Activated CD8-positive, alpha-beta T cell treated with anti-CD3 and anti-CD28 coated beads, Interleukin-2, amount 10 ng/mL, durations not matched to agents 7 days and 5 days (primary cell): Measurements from ENCODE around the gene VDR. TPM values are rescaled to one million over a fixed set of nuclear protein-coding genes. Genes with fewer than 3 reads are reported as not detected.
A peak's percentile ranks its signal among the peaks of the same experiment; 100 is the strongest.

Source experiments
- ATAC-seq: fragments of 150-1000 bp; cut with Tn5 transposase; one replicate; pipeline ENCODE4 v1.10.0; 2021; ENCODE audit warnings: moderate library complexity
- CTCF ChIA-PET: fragments of 350-600 bp; sonication (Branson Sonifier 250); formaldehyde crosslinking; loops from one replicate; lab custom pipeline; 2021; ENCODE audit warnings: antibody characterized with exemption; lab: Charles Lee
- POLR2A ChIA-PET: fragments of 350-600 bp; sonication (Branson Sonifier 250); formaldehyde crosslinking; loops from one replicate; lab custom pipeline; 2021; ENCODE audit warnings: antibody characterized with exemption; lab: Charles Lee
- DNase-seq: peaks from one replicate; pipeline ENCODE4 v3.0.0-alpha.2; 2020
- H3K27ac Mint-ChIP-seq: one replicate; pipeline ENCODE4 v1.8.0; 2021; ENCODE audit warnings: mild to moderate bottlenecking, mixed read lengths
- H3K27me3 Mint-ChIP-seq: one replicate; pipeline ENCODE4 v1.8.0; 2021; ENCODE audit warnings: low read depth, mixed read lengths
- H3K36me3 Mint-ChIP-seq: one replicate; pipeline ENCODE4 v1.8.0; 2021; ENCODE audit warnings: low read depth, mixed read lengths
- H3K4me1 Mint-ChIP-seq: one replicate; pipeline ENCODE4 v1.8.0; 2021; ENCODE audit warnings: low read depth, mixed read lengths
- H3K4me3 Mint-ChIP-seq: one replicate; pipeline ENCODE4 v1.8.0; 2021; ENCODE audit warnings: mild to moderate bottlenecking, mixed read lengths
- H3K9me3 Mint-ChIP-seq: one replicate; pipeline ENCODE4 v1.8.0; 2022; ENCODE audit warnings: mixed read lengths; ENCODE audit not compliant: insufficient read depth
- total RNA-seq, 2 experiments: library from RNA; stranded (reverse); gene quantifications; one replicate each; pipeline ENCODE4 v1.2.3, GENCODE V29; 2021

The VDR gene
- total RNA-seq, 2 experiments from 2014 or later, result 13.2 to 14.5 TPM

DNA sequence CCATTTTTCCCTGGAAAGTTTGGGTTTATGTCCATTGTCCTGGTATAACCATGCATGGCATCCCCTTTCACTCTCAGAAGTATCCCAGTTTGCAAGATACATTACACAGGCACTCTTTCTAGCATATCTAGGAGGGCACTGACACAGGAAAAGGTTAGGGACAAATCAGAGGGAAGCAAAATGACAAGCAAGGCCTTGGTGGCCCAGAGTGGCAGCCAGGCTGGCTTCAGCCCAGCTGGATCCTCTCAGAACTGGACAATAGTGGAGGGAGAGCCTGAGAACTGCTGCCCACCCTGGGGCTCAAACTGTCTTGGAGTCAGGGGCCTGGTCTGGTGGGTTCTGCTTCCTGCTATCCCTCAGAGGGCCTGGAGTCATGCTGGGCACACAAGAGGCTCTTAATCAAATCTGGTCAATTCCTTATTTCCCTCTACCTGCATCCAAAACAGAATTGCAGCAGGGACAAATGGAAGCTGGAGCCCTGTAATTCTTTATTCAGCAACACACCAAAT, 2.6 kb downstream of the VDR start:
- ChIA-PET CTCF (interaction anchor here (1.2 to 7.7 kb wide), 4 partner anchors 8 to 61 kb away, joined by 3 to 55 read pairs (median 5); partner anchors contain the start of gene TMEM106C), POLR2A (interaction anchor here (0.6 to 2.3 kb wide), 2 partner anchors 13 to 94 kb away, joined by 3 to 13 read pairs; no protein-coding TSS in a partner anchor)
- Mint-ChIP-seq H3K27ac (no peak overlapping the region), H3K4me3 (no peak overlapping the region), H3K4me1 (peaks cover 77% of the 10 kb centered on the region), H3K27me3 (peaks cover 17% of the 10 kb centered on the region), H3K36me3 (peaks cover 24% of the 10 kb centered on the region), H3K9me3 (no peaks in the 10 kb centered on the region)
- DNase-seq (no peak), ATAC-seq (no peak)

DNA sequence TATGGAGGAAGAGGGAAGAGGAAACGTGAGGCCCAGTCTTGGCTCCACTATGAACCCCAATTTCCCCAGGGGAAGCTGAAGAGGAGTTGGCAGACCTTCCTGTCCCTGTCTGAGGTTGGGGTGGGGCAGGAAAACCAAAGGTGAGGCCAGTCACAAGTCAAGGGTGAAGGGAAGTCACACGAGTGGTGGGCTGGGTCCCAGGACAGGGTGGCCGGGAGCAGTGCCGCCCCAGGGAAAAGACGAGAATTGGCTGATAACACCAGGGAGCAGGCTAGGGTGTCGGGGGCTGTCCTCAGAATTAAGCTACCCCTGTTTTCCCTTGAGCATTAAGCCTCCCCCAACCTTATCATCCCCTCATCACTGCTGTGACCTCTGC, 3.1 kb downstream of the VDR start:
- Mint-ChIP-seq H3K9me3 (no peaks in the 10 kb centered on the region), H3K27me3 (peaks cover 12% of the 10 kb centered on the region), H3K27ac (no peak overlapping the region), H3K4me1 (peaks cover 82% of the 10 kb centered on the region), H3K4me3 (no peak overlapping the region), H3K36me3 (peaks cover 28% of the 10 kb centered on the region)
- ChIA-PET POLR2A (interaction anchor here (0.9 to 2.3 kb wide), 2 partner anchors 12 to 16 kb away, joined by 3 to 13 read pairs; no protein-coding TSS in a partner anchor), CTCF (interaction anchor here (1.2 to 7.7 kb wide), 3 partner anchors 9 to 62 kb away, joined by 3 to 55 read pairs (median 4); partner anchors contain the start of gene TMEM106C)
- no peak for ATAC-seq
- DNase-seq, result no peak

DNA sequence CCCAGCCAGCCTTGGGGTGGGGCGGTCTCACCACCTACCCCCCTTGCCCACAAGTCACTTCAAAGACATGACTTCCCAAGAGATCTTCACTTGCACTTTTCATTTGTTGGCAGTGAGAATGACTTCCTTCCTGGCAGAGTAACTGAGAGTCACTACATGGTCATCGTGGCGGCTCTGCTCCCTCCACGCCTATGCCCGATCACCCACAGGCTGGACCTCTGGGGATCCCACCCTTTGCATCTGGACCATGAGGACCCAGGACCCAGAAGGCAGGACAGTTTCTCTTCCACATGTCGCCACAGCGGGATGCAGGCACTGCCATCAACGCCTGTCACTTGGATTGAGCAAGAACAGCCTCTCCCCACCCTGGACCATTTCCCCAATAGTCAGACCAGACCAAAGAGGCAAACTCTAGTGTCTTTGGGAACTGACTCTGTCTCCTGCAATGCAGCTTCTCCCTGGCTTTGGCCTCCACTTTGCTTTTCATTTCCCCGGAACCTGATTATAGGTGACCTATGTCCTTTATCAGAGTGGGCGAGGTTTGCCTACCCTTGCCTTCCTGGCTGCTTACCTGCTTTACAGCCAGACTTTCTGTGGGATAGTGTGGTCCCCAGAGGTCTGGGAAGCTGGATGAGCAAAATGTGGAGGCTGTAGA, 3.6 kb downstream of the VDR start:
- no peak for DNase-seq
- CTCF ChIA-PET, result interaction anchor here (1.2 to 7.7 kb wide), 4 partner anchors 8 to 64 kb away, joined by 3 to 55 read pairs (median 4); partner anchors contain the start of gene TMEM106C
- no peak overlapping the region for H3K27ac Mint-ChIP-seq
- POLR2A ChIA-PET, result interaction anchor here (0.9 to 2.3 kb wide), 2 partner anchors 12 to 15 kb away, joined by 3 to 13 read pairs; no protein-coding TSS in a partner anchor
- peak overlapping the region; percentile 0 for H3K4me3 Mint-ChIP-seq
- peaks cover 30% of the 10 kb centered on the region for H3K36me3 Mint-ChIP-seq
- ATAC-seq, result no peak
- H3K9me3 Mint-ChIP-seq, result no peaks in the 10 kb centered on the region
- peaks cover 86% of the 10 kb centered on the region for H3K4me1 Mint-ChIP-seq
- peaks cover 7% of the 10 kb centered on the region for H3K27me3 Mint-ChIP-seq

DNA sequence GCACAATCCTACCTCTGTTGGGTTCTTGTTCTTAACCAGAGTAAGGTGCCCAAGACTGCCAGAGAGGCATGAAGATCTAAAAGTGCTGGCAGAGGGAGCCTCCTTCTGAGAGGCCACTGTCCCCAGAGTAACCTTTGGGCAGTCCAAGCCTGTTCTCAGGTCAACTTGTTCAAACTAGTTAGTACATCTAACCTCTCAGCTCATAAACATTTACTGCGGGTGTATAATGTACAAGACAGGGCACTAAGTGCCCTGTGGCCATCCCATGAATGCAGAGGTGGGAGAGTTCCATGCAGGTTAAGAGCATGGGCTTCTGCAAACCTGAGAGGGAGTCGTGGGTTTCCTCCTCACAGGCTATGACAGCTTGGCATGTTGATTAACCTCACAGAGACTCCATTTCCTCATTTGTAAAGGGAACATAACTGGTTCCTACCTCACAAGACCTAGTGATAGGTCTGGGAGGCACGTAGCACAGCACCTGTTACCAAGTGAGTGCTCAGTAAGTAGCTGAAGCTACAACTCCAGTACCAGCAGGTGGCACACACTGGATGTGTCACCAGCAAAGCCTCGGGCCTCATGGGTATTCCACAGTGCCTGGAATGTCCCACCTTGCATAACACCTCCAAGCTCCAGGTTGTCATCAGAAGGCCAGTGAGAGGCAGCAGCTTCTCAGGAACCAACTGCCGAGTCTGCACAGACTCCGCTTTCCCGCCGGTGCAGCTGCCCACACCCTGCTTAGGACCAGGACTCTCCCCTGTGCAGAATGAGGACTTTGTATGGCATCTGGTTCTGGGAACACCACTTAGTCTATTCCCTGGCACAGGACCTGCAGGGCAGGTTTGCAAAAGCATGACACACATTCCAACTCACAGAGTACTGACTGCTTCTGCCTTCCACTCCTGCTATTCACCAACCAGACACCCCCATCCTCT, 4.4 kb downstream of the VDR start:
- Mint-ChIP-seq H3K4me1 (peaks cover 88% of the 10 kb centered on the region), H3K27me3 (no peaks in the 10 kb centered on the region), H3K9me3 (no peaks in the 10 kb centered on the region), H3K27ac (no peak overlapping the region), H3K36me3 (peaks cover 35% of the 10 kb centered on the region), H3K4me3 (peak overlapping the region; percentile 0)
- no peak for DNase-seq
- ATAC-seq, result no peak
- CTCF ChIA-PET, result interaction anchor here (1.1 to 7.7 kb wide), 7 partner anchors 7 to 63 kb away, joined by 3 to 55 read pairs (median 4); partner anchors contain the start of gene TMEM106C
- POLR2A ChIA-PET, result interaction anchor here (0.8 to 2.3 kb wide), 3 partner anchors 11 to 782 kb away, joined by 3 to 13 read pairs (median 3); partner anchors contain the start of gene KANSL2

DNA sequence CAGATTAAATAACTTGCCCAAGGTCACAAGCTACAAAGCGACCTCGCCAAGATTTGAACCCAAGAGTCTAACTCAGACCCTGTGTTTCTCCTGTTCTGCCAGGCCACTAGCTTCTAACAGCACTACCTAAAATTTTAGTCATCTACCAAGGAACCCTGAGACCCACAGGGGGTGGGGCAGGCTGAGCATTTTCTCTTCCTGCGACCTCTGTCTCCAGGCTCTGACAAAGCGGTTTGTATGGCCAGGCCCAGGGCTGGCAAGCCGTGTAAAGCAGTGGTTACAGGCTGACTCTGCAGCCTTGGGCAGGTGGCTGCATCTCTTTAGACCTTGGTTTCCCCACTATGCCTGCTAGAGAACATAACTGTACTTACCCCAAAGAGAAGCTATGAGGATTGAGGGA, 5.3 kb downstream of the VDR start:
- H3K4me1 Mint-ChIP-seq, result peaks cover 92% of the 10 kb centered on the region
- H3K9me3 Mint-ChIP-seq, result no peaks in the 10 kb centered on the region
- H3K27ac Mint-ChIP-seq, result no peak overlapping the region
- CTCF ChIA-PET, result interaction anchor here (1.1 to 7.7 kb wide), 6 partner anchors 12 to 64 kb away, joined by 3 to 55 read pairs (median 4); partner anchors contain the start of gene TMEM106C
- no peak for ATAC-seq
- H3K36me3 Mint-ChIP-seq, result peaks cover 35% of the 10 kb centered on the region
- no peaks in the 10 kb centered on the region for H3K27me3 Mint-ChIP-seq
- POLR2A ChIA-PET, result interaction anchor here (0.6 to 1.1 kb wide), 2 partner anchors 14 to 36 kb away, joined by 3 read pairs; no protein-coding TSS in a partner anchor
- DNase-seq, result no peak
- H3K4me3 Mint-ChIP-seq, result no peak overlapping the region

DNA sequence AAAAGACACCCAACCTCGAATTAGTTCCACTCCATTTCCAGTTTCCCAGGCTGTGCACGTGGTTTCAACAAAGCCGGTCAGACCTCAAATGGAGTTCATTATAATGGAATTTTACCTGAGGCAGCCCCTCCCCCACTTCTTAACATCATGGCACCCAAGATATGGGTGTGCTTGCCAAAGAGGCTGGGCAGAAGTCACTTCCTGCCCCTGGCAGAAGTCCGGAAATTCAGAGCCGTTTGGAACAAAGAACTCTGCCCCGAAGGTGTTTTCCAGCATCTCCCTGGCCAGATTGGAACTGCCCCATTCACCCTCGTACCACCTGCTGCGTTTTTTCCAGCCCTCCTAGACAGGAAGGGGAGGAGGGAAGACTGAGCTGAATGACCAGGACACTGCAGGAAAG, 8.2 kb downstream of the VDR start:
- peaks cover 92% of the 10 kb centered on the region for H3K4me1 Mint-ChIP-seq
- CTCF ChIA-PET, result interaction anchor here (1.6 to 7.7 kb wide), 4 partner anchors 9 to 178 kb away, joined by 3 to 55 read pairs (median 18); partner anchors contain the start of genes TMEM106C and VDR
- POLR2A ChIA-PET, result no interaction called here
- DNase-seq, result no peak
- H3K4me3 Mint-ChIP-seq, result no peak overlapping the region
- H3K27ac Mint-ChIP-seq, result peak overlapping the region; percentile 17
- no peaks in the 10 kb centered on the region for H3K9me3 Mint-ChIP-seq
- peaks cover 47% of the 10 kb centered on the region for H3K36me3 Mint-ChIP-seq
- H3K27me3 Mint-ChIP-seq, result no peaks in the 10 kb centered on the region
- ATAC-seq, result no peak

DNA sequence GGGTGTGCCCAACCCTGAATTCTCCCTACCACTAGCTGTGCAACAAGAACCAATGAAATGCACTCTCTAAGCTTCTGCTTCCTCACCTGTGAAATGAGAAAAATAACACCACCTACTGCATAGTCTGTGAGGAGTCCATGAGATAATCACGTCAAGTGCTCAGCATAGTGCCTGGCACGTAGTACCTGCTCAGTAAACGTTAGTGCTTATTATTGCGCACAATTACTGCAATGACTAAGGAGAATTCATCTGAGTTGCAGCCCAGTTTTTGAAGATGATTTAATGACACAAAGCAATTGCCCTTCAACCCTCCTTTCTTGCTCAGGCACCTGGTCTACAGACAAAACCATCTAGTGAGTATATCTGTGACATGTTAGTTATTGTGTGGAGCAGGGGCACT, 8.8 kb downstream of the VDR start:
- H3K9me3 Mint-ChIP-seq, result no peaks in the 10 kb centered on the region
- H3K36me3 Mint-ChIP-seq, result peaks cover 48% of the 10 kb centered on the region
- no peak overlapping the region for H3K4me3 Mint-ChIP-seq
- ChIA-PET CTCF (interaction anchor here (3.5 to 7.7 kb wide), 3 partner anchors 9 to 67 kb away, joined by 10 to 55 read pairs (median 29); partner anchors contain the start of genes TMEM106C and VDR), POLR2A (no interaction called here)
- no peak for DNase-seq
- H3K27me3 Mint-ChIP-seq, result no peaks in the 10 kb centered on the region
- no peak for ATAC-seq
- no peak overlapping the region for H3K27ac Mint-ChIP-seq
- H3K4me1 Mint-ChIP-seq, result peaks cover 92% of the 10 kb centered on the region

DNA sequence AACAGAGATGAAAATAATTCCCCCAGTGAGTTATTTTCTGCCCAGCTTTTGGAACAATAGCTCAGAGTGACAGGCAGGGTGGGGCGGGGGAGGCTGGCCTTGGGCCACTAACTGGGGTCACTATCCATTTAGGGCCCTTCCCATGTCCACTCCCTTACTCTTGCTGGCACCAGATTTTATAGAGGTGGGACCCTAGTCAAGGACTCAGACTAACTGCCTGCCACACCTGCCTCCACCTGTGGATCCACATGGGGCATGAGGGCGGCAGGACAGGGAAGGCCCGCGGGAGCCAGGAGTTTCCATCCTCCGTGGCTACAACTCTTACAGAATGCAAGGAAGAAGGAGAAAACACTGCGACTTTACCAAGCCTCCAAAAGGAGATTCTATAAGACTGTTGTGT, 10.1 kb downstream of the VDR start:
- no peak overlapping the region for H3K27ac Mint-ChIP-seq
- no peaks in the 10 kb centered on the region for H3K9me3 Mint-ChIP-seq
- ATAC-seq, result no peak
- CTCF ChIA-PET, result interaction anchor here (1.2 to 7.7 kb wide), 7 partner anchors 7 to 69 kb away, joined by 3 to 55 read pairs (median 10); partner anchors contain the start of genes TMEM106C and VDR
- H3K36me3 Mint-ChIP-seq, result peaks cover 50% of the 10 kb centered on the region
- H3K27me3 Mint-ChIP-seq, result no peaks in the 10 kb centered on the region
- no peak for DNase-seq
- POLR2A ChIA-PET, result interaction anchor here (1.3 to 2.1 kb wide), 2 partner anchors 10 kb away, joined by 4 to 10 read pairs; partner anchors contain the start of gene VDR
- no peak overlapping the region for H3K4me3 Mint-ChIP-seq
- peaks cover 90% of the 10 kb centered on the region for H3K4me1 Mint-ChIP-seq

DNA sequence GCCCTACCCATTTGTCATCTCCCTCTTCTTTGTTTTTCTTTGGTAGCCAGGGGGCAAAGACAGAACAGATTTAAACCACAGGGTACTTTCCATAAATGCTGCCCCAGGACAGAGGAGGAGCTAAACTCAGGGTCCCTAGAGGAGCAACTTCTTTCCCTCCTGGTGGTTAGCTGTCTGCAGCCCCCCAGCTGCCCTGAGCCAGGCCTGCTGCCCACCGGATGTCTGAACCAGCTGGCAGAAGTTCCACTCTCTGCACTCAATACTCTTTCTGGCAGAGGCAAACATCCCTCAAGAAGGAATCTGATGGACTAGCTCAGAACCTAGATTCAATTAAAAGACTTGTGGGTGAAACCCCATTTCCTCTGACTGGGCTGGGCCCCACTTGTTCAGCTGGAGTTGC, 10.7 kb downstream of the VDR start:
- Mint-ChIP-seq H3K9me3 (no peaks in the 10 kb centered on the region), H3K4me3 (no peak overlapping the region), H3K4me1 (peaks cover 90% of the 10 kb centered on the region), H3K36me3 (peaks cover 46% of the 10 kb centered on the region), H3K27me3 (no peaks in the 10 kb centered on the region), H3K27ac (peak overlapping the region; percentile 53)
- ChIA-PET POLR2A (interaction anchor here (1.3 to 2.1 kb wide), 2 partner anchors 9 to 10 kb away, joined by 4 to 10 read pairs; partner anchors contain the start of gene VDR), CTCF (interaction anchor here (1.1 to 7.3 kb wide), 7 partner anchors 9 to 69 kb away, joined by 3 to 29 read pairs (median 6); partner anchors contain the start of genes TMEM106C and VDR)
- DNase-seq (no peak), ATAC-seq (peak; percentile 40)

DNA sequence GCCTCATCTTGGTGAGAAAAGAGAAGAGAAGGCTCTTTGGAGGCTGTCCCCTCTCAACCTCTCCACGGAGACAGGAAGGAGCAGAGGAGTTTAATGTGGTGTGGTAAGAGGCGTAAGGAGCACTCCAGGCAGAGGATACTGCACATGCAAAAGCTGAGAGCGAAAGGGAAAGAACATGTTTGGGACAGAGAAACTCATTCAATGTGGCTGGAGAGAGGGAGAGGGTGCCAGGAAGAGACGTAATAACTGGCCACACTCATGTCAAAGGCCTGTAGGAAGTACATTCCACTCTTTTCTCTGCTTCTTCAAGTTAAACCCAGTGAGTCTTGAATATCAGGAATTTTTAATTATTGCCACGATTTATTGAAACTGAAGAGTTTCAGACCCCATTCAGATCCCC, 12.0 kb downstream of the VDR start:
- Mint-ChIP-seq H3K27ac (no peak overlapping the region), H3K36me3 (peaks cover 42% of the 10 kb centered on the region), H3K4me3 (no peak overlapping the region), H3K9me3 (no peaks in the 10 kb centered on the region), H3K4me1 (peaks cover 92% of the 10 kb centered on the region), H3K27me3 (no peaks in the 10 kb centered on the region)
- CTCF ChIA-PET, result interaction anchor here (1.6 to 7.3 kb wide), 4 partner anchors 9 to 71 kb away, joined by 4 to 29 read pairs (median 8); partner anchors contain the start of genes TMEM106C and VDR
- ATAC-seq (no peak), DNase-seq (no peak)
- POLR2A ChIA-PET, result interaction anchor here (1.1 to 3.4 kb wide), 2 partner anchors 12 to 41 kb away, joined by 3 to 9 read pairs; partner anchors contain the start of gene VDR
